Adrenal gland (tissue), 5 donors: ENCODE results near the gene FMN2.

ENCODE experiments used
- CTCF ChIP-seq, 6 experiments: fragments of 450-650 bp in 4 of 6; fragments of 200-600 bp in 2 of 6; sonication (generic) in 1 of 6; IDR thresholded peaks; 1 replicate in 5 of 6; 2 replicates in 1 of 6; pipeline versions ENCODE4 v1.5.1 to v1.8.0; 2016 to 2021; ENCODE audit warnings: antibody characterized with exemption in 6 of 6, mild to moderate bottlenecking in 2 of 6, moderate library complexity in 1 of 6
- POLR2A ChIP-seq, 2 donors: fragments of 450-650 bp; IDR thresholded peaks; one replicate each; pipeline ENCODE4 v1.6.1; 2017; ENCODE audit warnings: antibody characterized with exemption in 2 of 2, mild to moderate bottlenecking in 2 of 2, moderate library complexity in 1 of 2
- donor health status: DM: no; HTN: no; CAD: no.

GRCh38 chr1:240414237-240414636 is 322.6 kb downstream of the FMN2 start:
- no peak for TF ChIP-seq CTCF (IDR thresholded peaks at IDR 0.05)
- no peak for TF ChIP-seq POLR2A (IDR thresholded peaks at IDR 0.05)
